ENCODE results near the gene FMN2.
"Not testable (repeated sequence)": the region's sequence is repeated elsewhere in the genome, so short reads cannot be mapped to it uniquely, and the experiment has no call there.

The FMN2 gene

GRCh38 chr1:240145120-240145519 is 53.4 kb downstream of the FMN2 start:
- DNase-seq = no peak

- DNase-seq = no peak
Measured at GRCh38 chr1:240148333-240148732, 56.6 kb downstream of the FMN2 start.

GRCh38 chr1:240149484-240150094 is 57.9 kb downstream of the FMN2 start:
- DNase-seq = peak; percentile 62

DNA sequence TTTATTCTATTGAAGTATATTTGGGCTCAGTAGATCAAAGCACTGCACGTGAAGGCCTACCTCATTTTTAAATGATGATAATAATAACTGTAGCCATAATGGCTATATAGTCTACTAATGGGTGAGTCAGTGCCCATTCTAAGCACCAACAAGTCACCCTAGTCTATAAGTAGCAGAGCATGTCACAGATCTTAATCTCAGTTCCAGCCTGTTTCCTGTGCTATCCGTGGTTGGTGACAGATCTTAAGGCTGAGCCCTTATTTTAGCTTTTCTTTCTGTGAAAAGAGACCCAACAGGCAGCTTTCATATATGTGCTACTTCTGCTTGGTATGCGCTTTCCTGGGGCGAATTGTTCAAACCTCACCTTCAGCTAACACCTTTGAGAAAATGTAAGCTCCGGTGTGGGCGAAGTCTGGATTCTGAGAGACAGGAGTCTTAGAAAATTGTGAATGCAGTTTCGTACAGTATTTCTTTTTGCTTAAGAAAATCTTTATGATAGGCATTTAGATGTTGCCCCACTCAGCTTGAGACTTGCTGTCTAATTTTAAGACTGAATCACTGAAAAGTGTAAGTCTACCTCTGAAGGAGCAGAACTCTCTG is 59.6 kb downstream of the FMN2 start:
- DNase-seq = no peak

DNA sequence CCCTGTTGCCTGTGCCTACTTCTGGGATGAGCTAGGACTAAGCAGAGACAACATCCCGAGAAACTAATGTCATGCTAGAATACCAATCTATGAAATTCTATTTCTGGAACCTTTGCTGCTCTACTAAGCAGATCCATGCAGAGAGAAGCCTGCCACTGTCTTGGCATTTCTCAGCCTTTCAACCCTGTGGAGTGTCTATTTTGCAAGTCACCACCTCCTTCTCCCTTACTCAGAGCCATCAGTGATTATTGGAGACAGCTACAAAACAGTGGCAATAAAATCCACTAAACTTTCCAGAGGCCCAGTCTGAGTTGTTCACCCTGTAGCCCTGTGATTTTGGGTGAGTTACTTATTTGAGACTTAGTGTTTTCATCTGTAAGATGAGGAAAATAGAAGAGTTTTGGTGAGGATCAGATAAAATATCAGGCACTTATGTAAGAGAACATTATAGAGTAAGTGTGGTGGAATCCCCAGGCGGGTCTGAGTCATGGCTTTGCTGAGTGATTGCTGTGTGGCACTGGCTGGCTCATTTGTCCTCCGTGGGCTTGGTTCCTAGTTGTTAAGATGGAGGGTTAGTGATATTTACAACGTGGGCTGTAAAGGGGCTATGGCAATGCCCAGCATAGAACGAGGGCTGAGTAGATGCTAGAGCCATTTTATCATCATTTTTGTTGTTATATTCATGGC is 61.1 kb downstream of the FMN2 start:
- no peak for DNase-seq

DNA sequence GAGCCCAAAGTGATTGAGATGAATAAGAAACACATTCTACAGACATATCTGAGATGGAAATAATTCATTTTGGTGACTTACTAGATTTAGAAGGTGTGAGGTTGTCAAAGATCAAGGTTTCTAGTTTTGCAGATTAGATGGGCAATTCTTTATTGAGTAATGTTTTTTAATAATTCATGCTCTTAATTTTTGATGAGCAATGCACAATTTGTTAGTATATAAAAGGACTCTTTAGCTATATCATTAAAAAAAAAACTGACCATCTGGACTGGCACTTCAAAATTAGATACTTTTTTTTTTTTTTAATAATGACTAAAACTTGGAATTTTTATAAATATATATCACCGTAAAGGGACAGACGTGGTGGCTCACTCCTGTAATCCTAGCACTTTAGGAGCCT is 63.9 kb downstream of the FMN2 start:
- no peak for DNase-seq

- no peak for DNase-seq
Measured at GRCh38 chr1:240164742-240165141, 73.1 kb downstream of the FMN2 start.

- DNase-seq = peak; percentile 8
Measured at GRCh38 chr1:240169188-240169587, 77.5 kb downstream of the FMN2 start.

DNA sequence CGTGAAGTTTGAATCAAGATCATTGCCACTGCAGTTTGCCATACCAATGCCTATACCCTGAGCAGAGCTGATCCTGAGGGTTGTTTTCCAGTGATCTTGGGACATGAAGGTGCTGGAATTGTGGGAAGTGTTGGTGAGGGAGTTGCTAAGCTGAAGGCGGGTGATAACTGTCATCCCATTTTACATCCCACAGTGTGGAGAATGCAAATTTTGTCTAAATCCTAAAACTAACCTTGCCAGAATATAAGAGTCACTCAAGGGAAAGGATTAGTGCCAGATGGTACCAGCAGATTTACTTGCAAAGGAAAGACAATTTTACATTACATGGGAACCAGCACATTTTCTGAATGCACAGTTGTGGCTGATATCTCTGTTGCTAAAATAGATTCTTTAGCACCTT is 78.6 kb downstream of the FMN2 start:
- DNase-seq = no peak

GRCh38 chr1:240170806-240171205 is 79.1 kb downstream of the FMN2 start:
- DNase-seq = no peak

GRCh38 chr1:240171907-240172306 is 80.2 kb downstream of the FMN2 start:
- DNase-seq = no peak

DNA sequence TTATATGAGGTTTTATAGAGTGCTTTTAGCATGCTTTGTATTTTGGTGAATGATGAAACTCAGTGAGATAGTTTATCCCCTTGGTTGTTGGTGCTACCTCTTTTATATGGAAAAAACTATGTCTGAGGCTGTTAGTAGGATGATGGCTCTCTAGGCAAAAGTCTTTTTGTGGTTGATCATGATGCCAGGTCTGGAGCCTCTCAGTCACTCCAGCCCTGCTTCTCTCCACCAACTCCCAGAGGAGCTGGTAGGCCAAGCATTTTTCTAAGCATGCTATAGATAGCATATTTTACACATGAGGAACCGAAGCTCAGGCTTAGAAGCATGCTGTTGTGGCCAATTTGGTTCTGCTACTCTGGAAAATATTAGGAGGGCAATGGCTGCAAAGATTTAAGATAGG is 82.2 kb downstream of the FMN2 start:
- no peak for DNase-seq

GRCh38 chr1:240174734-240175133 is 83.1 kb downstream of the FMN2 start:
- no peak for DNase-seq

DNA sequence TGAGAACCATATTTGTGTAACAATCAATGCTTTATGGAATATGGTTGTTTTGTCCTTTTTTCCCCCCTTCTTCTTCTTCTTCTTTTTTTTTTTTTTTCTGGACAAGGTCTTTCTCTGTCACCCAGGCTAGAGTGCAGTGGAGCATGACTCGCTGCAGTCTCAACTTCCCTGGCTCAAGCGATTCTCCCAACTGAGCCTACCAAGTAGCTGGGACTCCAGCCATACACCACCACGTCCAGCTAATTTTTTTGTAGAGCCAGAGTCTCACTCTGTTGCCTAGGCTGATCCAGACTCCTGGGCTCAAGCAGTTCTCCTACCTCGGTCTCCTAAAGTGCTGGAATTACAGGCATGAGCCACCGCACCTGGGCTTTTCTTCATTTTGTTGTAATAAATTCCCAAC is 86.7 kb downstream of the FMN2 start:
- DNase-seq = no peak

DNA sequence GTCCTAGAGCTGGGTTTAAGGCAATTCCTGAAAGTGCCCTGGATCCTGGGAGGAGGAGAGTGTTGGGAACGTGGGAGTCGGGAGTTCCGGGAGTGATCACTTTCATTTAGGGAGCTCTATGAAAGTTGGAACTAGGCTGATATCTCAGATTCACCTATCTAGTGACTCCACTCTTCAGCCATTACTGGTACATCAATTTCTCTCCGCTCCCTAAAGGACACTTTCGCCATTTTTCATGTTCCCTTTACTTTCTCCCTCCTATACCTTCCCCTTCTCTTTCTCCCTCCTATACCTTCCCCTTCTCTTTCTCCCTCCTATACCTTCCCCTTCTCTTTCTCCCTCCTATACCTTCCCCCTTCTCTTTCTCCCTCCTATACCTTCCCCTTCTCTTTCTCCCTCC is 93.0 kb downstream of the FMN2 start:
- not testable (repeated sequence) for DNase-seq

DNA sequence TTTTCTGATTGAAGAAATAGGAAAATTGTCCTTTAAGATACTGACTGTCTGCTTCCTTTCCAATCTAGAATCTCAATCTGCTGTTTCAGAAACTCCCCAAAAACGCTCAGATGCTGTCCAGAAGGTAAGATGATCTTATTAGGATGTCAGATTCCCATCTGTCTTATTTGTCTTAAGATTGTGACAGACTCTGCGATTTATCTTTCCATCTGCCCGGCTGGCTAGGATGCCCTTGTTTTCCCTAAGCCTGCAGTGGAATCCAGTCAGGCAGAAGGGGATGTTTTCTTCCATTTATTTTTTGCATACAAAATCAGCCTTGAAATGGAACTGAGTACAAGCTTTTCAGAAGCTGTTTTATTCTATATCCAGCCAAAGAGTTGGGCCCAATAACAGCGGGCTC is 96.5 kb downstream of the FMN2 start:
- DNase-seq = no peak

- DNase-seq = peak; percentile 60
Measured at GRCh38 chr1:240189386-240189989, 97.8 kb downstream of the FMN2 start.

DNA sequence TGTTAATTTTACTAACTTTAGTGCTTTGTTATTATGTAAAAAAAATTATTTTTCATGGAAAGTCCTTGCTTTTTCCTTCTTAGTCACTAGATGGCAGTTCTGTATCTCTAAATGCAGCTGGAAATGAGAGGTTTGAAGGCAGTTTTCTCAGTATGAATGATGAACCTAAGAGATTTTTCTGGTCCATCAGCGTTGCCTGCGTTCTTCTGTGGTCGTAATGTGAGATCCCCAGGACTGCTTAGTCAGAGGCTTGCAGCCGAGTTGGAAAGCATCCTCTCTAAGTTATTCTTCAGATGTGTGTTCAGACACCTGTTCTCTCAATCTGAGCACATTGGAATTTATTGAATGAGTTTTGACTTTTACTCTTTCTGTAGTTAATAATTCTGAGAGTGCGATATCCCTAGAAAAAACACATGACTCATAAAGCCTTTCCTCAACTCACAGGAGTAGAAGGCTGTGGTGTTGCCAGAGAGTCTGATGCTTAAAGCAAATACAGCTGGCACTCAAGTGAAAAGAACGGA is 99.3 kb downstream of the FMN2 start:
- peak; percentile 53 for DNase-seq

- DNase-seq = no peak
Measured at GRCh38 chr1:240192851-240193250, 101.2 kb downstream of the FMN2 start.

DNA sequence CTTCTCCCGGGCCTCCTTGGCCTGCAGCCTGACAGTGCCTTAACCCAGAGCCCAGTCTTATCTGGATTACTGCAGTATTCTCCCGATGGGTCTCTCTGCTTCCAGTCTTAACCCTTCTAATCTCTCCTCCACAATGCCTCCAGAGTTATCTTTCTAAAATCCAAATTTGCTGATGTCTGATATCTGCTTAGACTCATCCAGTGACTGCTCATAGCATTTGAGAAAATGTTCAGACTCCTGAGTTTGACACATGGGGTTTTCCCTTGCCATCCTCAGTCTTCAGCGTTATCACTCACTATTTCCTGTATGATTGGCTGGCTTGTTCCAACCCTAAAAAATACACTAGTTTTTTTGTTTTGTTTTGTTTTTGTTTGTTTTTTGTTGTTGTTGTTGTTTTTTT is 102.0 kb downstream of the FMN2 start:
- no peak for DNase-seq

DNA sequence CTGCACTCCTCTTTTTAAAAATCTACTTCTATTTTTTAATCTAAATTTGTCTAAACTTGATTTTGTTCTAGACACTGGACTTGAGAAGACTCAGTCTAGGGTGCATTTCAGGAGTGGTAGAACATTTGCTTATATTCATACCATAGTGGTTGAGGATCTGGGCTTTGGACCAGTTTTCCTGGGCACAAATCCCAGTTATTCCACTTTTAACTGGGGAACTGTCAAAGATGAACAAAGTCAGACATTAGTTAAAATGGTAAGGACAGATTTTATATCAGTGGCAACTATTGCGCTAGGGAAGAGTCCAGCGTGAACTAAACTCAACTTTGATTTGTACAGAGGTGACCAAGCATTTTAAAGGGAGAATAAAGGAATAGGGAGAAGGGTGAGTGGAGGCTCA is 102.4 kb downstream of the FMN2 start:
- no peak for DNase-seq

DNA sequence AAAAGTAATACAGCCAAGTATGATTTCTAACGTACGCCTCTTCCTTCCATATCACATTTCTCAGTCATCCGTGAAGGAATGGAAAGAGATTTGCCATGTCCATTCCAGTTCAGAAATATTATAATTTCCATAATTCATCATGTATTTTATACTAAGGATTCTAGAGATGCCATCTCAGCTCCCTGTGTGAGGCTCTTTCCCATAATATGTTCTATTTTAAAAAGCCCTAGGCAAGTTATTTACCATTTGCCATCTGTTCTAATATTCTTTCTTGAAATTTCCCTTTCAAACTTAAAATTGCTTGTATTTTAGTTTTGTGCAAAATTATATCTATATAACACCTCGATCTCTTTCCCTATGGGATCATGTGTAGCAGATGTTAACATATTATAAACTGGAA is 106.7 kb downstream of the FMN2 start:
- DNase-seq = no peak

- peak; percentile 14 for DNase-seq
Measured at GRCh38 chr1:240199758-240200645, 108.3 kb downstream of the FMN2 start.
